Measurements from ENCODE around the gene OGA. TPM values are rescaled to one million over a fixed set of nuclear protein-coding genes. Genes with fewer than 3 reads are reported as not detected.
A peak's percentile ranks its signal among the peaks of the same experiment; 100 is the strongest.

Gene OGA
- total and polyA plus RNA-seq, 9 of the 15 experiments (the other 6 are each of a cell fraction or from before 2014, with no cell fraction given): 13.5 to 73.5 (median 59.5) TPM

DNA sequence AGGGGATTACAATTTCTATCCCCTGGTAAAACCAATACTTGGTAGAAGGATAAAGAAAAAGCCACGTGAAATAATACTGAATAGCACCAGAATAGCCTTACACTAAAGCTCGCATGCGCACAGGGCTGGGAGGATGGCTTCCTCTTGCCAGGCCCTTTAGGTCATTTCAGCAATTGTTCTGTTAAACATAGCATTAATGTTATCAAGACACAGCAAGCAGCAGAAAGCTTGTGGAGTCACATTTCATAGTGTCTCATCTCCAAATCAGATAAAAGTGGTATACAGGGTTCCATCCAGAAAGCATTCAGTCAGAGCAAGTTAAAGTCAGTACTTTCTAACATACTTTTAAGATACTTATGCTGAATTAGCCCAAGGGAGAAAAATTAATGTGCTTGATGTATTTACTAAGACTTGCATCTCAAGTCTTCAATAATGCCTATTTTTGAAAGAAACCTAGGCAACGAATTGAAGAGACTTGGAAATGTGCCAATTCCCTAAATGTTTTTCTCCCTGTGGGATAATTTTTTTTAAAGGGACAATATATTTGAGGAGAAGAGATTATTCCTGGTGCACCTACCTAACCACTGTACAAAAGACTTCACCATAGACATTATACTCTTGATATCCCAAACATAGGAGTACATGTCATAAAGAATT is 20.7 kb downstream of the OGA start (continued):
- TF ChIP-seq ZNF551 (CRISPR knock-in tag; IDR thresholded peaks at IDR 0.05): no peak
- TF ChIP-seq MTA1 (IDR thresholded peaks at IDR 0.05; ENCODE audit: borderline replicate concordance): no peak
- no peak for TF ChIP-seq ZNF134 (CRISPR knock-in tag; conservative IDR thresholded peaks at IDR 0.05)
- TF ChIP-seq ZNF586 (CRISPR knock-in tag; conservative IDR thresholded peaks at IDR 0.05): no peak
- TF ChIP-seq RB1 (IDR thresholded peaks at IDR 0.05; ENCODE audit: low read depth): no peak
- TF ChIP-seq ZBTB8A (IDR thresholded peaks at IDR 0.05; ENCODE audit: partially characterized antibody): no peak
- TF ChIP-seq ZBTB2 (IDR thresholded peaks at IDR 0.05): no peak
- TF ChIP-seq ARID1B (IDR thresholded peaks at IDR 0.05): peak; percentile 76
- TF ChIP-seq MYC (IDR thresholded peaks at IDR 0.05; ENCODE audit: low read depth, low read length): 0 out of 2 replicates have a peak, but pooled peaks have one; percentile 13
- TF ChIP-seq MYC (CRISPR knock-in tag; IDR thresholded peaks at IDR 0.05; ENCODE audit: borderline replicate concordance, low read depth): no peak
- TF ChIP-seq NRF1 (conservative IDR thresholded peaks at IDR 0.05 in 1 of 2, IDR thresholded peaks at IDR 0.05 in 1 of 2): peak; percentile 78 to 81
- TF ChIP-seq MCM2 (IDR thresholded peaks at IDR 0.05; ENCODE audit: low read depth): no peak
- no peak for TF ChIP-seq PCBP2 (IDR thresholded peaks at IDR 0.05; ENCODE audit: low read depth, low read length, poor library complexity, severe bottlenecking)
- no peak for TF ChIP-seq SMARCA4 (IDR thresholded peaks at IDR 0.05)
- TF ChIP-seq ZNF668 (CRISPR knock-in tag; IDR thresholded peaks at IDR 0.05): no peak
- TF ChIP-seq PREB (CRISPR knock-in tag; IDR thresholded peaks at IDR 0.05): no peak
- TF ChIP-seq, protein P1, sequence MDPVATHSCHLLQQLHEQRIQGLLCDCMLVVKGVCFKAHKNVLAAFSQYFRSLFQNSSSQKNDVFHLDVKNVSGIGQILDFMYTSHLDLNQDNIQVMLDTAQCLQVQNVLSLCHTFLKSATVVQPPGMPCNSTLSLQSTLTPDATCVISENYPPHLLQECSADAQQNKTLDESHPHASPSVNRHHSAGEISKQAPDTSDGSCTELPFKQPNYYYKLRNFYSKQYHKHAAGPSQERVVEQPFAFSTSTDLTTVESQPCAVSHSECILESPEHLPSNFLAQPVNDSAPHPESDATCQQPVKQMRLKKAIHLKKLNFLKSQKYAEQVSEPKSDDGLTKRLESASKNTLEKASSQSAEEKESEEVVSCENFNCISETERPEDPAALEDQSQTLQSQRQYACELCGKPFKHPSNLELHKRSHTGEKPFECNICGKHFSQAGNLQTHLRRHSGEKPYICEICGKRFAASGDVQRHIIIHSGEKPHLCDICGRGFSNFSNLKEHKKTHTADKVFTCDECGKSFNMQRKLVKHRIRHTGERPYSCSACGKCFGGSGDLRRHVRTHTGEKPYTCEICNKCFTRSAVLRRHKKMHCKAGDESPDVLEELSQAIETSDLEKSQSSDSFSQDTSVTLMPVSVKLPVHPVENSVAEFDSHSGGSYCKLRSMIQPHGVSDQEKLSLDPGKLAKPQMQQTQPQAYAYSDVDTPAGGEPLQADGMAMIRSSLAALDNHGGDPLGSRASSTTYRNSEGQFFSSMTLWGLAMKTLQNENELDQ (CRISPR knock-in tag; IDR thresholded peaks at IDR 0.05; ENCODE audit: borderline replicate concordance): no peak
- TF ChIP-seq ZNF24 (IDR thresholded peaks at IDR 0.05): no peak
- TF ChIP-seq NFYB (IDR thresholded peaks at IDR 0.05; ENCODE audit: extremely low read depth, insufficient read length): no peak
- TF ChIP-seq, protein P2, sequence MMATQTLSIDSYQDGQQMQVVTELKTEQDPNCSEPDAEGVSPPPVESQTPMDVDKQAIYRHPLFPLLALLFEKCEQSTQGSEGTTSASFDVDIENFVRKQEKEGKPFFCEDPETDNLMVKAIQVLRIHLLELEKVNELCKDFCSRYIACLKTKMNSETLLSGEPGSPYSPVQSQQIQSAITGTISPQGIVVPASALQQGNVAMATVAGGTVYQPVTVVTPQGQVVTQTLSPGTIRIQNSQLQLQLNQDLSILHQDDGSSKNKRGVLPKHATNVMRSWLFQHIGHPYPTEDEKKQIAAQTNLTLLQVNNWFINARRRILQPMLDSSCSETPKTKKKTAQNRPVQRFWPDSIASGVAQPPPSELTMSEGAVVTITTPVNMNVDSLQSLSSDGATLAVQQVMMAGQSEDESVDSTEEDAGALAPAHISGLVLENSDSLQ (IDR thresholded peaks at IDR 0.05): no peak
- TF ChIP-seq CBFB (CRISPR knock-in tag; IDR thresholded peaks at IDR 0.05): no peak
- TF ChIP-seq EHMT2 (IDR thresholded peaks at IDR 0.05): no peak
- no peak for TF ChIP-seq CC2D1A (IDR thresholded peaks at IDR 0.05)
- no peak for TF ChIP-seq NCOA4 (IDR thresholded peaks at IDR 0.05; ENCODE audit: partially characterized antibody)
- no peak for TF ChIP-seq DACH1 (IDR thresholded peaks at IDR 0.05; ENCODE audit: partially characterized antibody)
- TF ChIP-seq ZNF232 (CRISPR knock-in tag; IDR thresholded peaks at IDR 0.05): no peak
- no peak for TF ChIP-seq HDAC6 (IDR thresholded peaks at IDR 0.05; ENCODE audit: low read depth, low read length)

Data from K562 (cell line).